MV-4-11 (cell line): ENCODE measurements around the gene HOXB8.

Experiments
- DNase-seq: peaks from one replicate; lab custom pipeline; 2025; lab: John Stamatoyannopoulos, UW

HOXB8 gene

DNA sequence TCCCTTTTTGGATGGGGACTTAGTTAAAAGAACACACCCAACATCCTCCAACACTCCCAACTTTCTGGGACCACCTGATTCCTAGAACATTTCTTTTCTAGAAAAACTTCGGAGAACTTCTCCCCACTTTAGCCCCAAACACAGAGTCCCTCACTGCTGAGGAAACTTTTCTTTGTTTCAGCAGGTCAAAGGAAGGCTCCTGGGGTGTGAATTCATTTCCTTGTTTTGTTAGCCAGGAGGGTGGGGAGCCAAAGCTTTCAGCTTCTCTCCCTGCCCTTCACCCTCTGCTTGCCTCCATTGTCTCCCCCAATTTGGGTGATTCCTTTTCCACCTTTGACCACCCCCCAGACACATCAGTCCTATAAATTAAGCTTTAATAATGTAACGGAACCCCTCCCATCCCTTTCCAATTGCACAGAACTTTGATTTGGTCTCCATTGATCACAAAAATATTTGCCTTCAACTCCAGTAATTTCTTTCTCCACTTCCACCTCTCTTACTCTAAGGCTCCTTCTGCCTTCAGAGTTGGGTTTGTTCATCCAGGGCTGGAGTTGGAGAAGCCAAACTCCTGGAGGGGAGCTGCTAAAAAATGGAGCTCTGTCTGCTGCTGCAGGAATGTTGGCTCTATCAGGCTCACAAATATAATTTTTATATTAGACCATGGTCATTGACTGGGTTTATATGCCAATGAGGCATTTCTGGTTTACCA, 47.3 kb downstream of the HOXB8 start:
- no peak for DNase-seq

DNA sequence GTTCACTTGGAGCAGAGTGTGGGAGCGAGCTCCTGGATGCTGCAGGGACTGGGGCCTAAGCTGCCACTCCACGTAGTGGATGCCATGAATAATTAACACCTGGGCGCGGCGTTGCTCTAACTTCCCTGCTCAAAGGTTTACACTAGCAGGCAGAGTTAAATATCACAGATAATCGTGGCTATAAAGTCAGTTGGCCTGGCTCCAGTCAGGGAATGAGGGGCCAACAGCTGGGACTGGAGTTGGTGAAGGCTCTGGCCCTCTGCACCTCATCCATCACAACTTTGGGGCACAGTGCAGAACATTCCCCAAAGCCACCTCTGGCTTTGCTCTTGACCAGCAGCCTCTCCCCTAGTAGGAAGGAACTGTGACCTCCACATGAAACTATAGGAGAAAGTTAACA, 47.9 kb downstream of the HOXB8 start:
- no peak for DNase-seq

DNA sequence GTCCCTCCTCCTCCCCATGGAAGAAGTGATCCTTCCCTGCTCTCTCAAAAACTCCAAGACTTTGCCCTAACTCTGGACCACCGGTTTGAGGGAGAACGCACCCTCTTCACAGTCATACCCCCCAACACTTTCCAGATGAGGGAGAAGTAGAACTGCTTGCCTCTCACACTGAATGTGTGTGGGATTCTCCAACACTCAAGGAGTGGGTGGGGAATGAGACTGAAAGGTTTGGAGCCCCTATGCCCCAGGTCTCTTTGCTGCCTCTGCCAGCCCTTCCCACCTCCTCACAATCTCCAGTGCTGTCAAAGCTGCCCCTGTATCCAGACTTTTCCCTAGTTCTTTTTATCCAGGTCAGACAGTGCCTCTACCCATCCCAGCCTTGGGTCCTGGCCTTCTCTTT, 48.4 kb downstream of the HOXB8 start:
- DNase-seq, result no peak

DNA sequence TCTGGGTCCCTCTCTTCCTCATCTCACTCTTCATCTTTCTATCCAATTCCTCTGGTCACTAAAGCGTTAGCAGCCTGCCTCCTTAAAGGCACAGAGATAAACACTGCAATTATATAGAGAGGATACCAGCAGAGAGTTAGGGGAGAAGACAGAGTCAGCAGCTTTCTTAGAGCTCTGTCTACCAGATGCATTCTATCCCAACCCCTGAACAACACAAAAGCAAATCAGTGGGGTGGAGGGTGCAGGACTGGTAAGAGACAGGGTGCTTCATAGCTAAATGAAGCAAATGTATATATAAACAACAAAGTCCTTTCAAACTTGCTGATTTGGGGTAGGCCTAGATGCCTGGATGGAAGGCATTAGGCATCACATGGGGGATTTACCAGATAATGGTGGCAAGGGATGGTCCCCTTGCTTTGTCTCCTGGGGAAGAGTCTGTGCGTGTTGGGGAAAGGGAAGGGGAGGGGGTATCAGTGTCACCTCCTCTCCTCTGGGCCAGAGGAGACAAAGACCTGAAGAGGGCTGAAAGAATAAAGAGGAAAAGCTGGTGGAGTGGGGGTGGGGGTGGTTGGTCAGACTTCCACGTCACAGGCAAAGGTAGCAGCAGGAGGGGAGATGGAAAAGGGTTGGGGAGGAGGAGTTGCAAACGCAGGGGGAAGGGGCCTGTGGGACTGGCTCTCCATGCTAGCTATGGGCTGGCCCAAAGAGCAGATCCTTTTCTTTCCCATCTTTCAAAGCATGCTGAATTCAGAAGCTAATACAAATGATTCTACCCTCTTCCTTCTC, 49.0 kb downstream of the HOXB8 start:
- DNase-seq, result no peak

DNA sequence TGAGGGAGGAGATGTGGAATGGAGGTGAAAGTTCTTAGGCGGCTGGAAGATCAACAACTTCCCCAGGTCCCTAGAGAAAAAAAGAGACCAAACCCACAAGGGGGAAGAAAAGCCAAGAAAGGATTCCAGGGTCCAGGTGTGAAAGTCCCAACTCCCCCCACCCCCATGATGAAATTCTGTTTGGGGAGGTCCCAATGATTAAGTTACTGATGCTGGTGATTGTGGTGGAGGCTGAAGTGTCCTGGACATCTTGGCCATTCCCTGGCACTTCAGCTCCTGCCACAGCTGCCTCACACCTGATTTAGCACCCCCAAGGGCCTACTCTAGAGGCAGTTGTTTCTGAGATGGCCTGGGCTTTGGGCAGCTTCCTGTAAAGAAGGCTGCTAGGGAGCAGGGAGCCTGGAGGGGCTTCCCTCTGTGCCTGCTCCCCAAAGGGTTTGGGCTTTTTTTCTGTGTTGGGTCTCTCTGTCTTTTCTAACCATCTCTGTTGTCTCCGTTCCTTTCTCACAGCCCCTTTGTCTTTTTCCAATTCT, 50.0 kb downstream of the HOXB8 start:
- no peak for DNase-seq

DNA sequence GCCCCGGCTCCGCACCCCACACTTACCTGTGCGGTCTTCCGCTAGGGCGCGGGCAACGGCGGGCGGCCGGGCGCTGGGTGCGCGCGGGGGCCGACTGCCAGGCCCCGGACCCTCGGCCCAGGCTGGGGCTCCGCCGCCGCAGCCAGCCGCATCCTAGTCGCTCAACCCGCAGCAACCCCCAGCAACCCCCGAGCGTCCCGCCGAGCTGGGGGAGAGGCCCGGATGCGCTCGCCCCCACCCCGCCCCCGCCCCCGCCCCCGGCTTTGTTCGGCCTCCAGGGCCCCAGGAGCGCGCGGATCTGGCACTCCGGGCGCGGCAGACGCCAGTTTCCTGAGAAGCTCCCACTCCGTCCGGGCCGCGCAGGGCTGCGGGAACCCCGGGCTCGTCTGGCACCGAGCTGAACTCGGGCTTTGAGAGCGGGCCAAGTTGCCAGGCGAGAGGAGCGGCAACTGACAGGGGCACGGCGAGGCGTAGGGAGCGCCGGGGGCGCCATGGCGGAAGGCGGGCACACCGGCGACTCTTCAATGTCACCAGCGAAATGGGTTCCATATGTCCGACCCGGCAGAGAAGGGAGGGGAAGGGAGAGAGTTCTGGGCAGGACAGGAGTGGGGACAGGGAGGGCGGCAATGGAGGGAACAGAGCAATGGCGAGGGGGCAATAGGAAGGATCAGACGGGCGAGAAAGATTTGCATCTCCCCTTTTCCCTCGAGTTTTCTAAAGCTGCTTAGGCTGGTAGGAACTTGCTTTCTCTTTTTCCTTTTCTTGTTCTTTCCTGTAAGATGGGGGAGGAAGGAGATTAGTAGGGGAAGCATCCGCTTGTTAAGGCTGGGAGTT, 50.7 kb downstream of the HOXB8 start:
- DNase-seq, result no peak

DNA sequence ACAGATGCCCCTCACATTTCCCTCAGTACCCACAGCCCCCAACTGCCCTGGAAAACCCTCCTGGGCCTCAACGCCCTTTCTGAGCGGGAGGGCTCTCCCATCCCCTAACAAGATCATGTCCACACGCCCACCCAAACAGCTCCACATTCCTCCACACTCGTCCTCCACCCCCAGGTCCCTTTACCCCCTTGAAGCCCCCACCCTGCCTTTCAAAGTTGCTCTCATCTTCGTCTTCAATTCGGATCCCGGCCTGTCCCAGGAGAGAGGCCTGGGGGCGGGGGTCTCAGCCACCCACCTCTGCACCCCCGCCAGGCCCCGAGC, 51.3 kb downstream of the HOXB8 start:
- DNase-seq, result no peak

DNA sequence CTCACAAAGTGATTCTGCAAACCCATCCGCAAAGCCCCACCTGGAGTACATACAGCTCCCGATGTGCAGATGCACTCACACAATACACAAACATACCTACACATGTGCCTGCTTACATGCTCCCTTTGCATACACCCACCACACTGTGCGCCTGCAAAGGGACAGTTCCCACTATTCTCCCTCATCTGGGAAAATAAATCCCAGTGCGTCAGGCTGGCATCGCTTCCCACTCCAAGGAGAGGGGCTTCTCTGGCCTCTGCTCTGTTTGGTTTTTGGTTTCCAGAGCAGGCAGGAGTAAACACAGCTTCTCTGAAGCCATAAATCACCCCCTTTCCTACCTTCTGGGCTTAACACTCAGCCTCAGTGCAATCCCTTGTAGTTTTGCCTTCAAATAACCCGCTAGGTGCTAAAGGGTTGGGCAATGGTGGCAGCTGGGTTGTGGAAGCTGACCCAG, 51.7 kb downstream of the HOXB8 start:
- no peak for DNase-seq

DNA sequence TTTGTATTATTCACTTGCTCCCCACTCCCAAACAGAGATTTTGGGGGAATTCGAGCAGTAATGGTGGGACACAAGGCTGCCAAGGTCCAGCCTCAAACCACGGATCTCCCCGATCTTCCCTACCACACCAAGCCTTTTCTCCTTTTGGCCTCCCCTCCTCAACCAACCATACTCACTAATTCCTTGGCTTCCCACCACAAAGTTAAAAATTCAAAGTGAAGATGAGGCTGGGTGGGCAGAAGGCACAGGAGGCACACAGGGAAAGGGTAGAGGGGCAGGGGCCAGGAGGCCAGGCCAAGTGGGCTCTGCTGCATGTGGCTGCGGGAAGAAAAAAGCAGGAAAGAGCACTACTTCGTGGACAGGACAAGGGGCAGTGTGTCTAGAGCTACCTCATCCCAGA, 52.2 kb downstream of the HOXB8 start:
- DNase-seq, result no peak
